H1 (cell line): ENCODE results near the gene CEP41.

Experiments used
- ASH2L ChIP-seq: fragments of 200-600, 300-600 bp; sonication (generic); IDR thresholded peaks from one replicate; pipeline ENCODE4 v1.7.1; 2017; ENCODE audit warnings: low read length
- CREB1 ChIP-seq: IDR thresholded peaks from 2 replicates; pipeline ENCODE4 v1.6.1; 2012; ENCODE audit warnings: inconsistent platforms
- CTCF ChIP-seq, 3 experiments: IDR thresholded peaks; 1 replicate in 2 of 3; 2 replicates in 1 of 3; pipeline versions ENCODE4 v1.5.1 to v1.6.1; 2011; ENCODE audit warnings: low read length in 3 of 3, mild to moderate bottlenecking in 3 of 3, inconsistent platforms in 2 of 3, low read depth in 1 of 3, moderate library complexity in 1 of 3; ENCODE audit not compliant: insufficient read depth in 1 of 3; ENCODE audit errors: control extremely low read depth in 1 of 3
- JUN ChIP-seq: IDR thresholded peaks from 2 replicates; pipeline ENCODE4 v1.6.1; 2011; ENCODE audit warnings: low read depth, mild to moderate bottlenecking, improper control_type of control experiment, low read length
- POLR2AphosphoS5 ChIP-seq: IDR thresholded peaks from 2 replicates; pipeline ENCODE4 v1.6.1; 2011; ENCODE audit warnings: low read depth, low read length

GRCh38 chr7:130398526-130399090, 42.2 kb downstream of the CEP41 start:
- TF ChIP-seq CTCF (IDR thresholded peaks at IDR 0.05; ENCODE audit: control extremely low read depth in 1 of 3, insufficient read depth in 1 of 3, low read depth in 1 of 3, low read length in 3 of 3) (no peak), ASH2L (no peak), JUN (no peak), POLR2AphosphoS5 (no peak), CREB1 (no peak)
